Ascending aorta (tissue), 2 donors: ENCODE measurements around the gene ID2. TPM values are rescaled to one million over a fixed set of nuclear protein-coding genes. Genes with fewer than 3 reads are reported as not detected.

Experiments
- DNase-seq, 2 donors: peaks; one replicate each; pipeline ENCODE4 v3.0.0-alpha.2; 2019; ENCODE audit warnings: low spot score in 2 of 2
- H3K27ac ChIP-seq, 2 donors: fragments of 200-600 bp; sonication (generic); one replicate each; pipeline ENCODE4 v1.5.1; 2016 to 2017; ENCODE audit warnings: mild to moderate bottlenecking in 1 of 2
- H3K27me3 ChIP-seq: fragments of 200-600 bp; sonication (generic); one replicate; pipeline ENCODE4 v1.5.1; 2017
- H3K36me3 ChIP-seq, 2 donors: fragments of 200-600 bp; sonication (generic); one replicate each; pipeline ENCODE4 v1.5.1; 2016
- H3K4me1 ChIP-seq, 2 donors: fragments of 200-600 bp; sonication (generic); one replicate each; pipeline ENCODE4 v1.5.1; 2016 to 2017; ENCODE audit warnings: mild to moderate bottlenecking in 1 of 2
- H3K4me3 ChIP-seq, 2 donors: fragments of 200-600 bp; sonication (generic); one replicate each; pipeline ENCODE4 v1.5.1; 2016 to 2017; ENCODE audit warnings: mild to moderate bottlenecking in 1 of 2
- H3K9me3 ChIP-seq, 2 donors: fragments of 200-600 bp; sonication (generic); one replicate each; pipeline ENCODE4 v1.5.1; 2016
- intact Hi-C: fragments of 100-400 bp; cut with DNase I; formaldehyde crosslinking; loops from one replicate; pipeline ENCODE4 v1.15.1; 2023
- total RNA-seq: library from RNA; depleted of rRNA; stranded (reverse); fragments of >200 nt; gene quantifications from one replicate; pipeline ENCODE4 v1.1.0, GENCODE V29; 2016
- TF ChIP-seq, protein P1 (sequence below), 3 experiments: fragments of 200-600 bp in 2 of 3; fragments of 450-650 bp in 1 of 3; sonication (generic) in 2 of 3; IDR thresholded peaks; one replicate each; pipeline ENCODE4 v1.5.1; 2016 to 2019; ENCODE audit warnings: antibody characterized with exemption in 3 of 3, mild to moderate bottlenecking in 1 of 3, moderate library complexity in 1 of 3

ID2 gene
- 752 TPM for total RNA-seq

DNA sequence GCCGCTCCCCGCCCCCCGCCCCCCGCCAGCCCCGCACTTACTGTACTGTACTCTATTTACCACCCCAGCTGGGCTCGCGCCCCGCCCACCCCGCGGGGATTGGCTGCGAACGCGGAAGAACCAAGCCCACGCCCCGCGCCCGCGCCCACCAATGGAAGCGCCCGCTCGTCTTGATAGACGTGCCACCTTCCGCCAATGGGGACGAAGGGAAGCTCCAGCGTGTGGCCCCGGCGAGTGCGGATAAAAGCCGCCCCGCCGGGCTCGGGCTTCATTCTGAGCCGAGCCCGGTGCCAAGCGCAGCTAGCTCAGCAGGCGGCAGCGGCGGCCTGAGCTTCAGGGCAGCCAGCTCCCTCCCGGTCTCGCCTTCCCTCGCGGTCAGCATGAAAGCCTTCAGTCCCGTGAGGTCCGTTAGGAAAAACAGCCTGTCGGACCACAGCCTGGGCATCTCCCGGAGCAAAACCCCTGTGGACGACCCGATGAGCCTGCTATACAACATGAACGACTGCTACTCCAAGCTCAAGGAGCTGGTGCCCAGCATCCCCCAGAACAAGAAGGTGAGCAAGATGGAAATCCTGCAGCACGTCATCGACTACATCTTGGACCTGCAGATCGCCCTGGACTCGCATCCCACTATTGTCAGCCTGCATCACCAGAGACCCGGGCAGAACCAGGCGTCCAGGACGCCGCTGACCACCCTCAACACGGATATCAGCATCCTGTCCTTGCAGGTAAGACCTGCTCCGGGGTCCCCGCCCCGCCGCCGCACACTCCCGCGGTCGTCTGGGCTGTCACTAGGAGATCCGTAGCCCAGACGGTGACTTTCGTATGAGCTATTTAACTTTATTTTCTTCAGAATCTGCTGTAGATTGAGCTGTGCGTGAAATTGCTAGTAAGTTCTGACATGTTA lies at the start of gene ID2:
TSS of gene ID2 (plus strand) at position 271 of the 907 bp plus-strand sequence. CDS start at position 381, 110 bp downstream.
- H3K4me3 ChIP-seq = peak within 1 kb of the TSS; percentile 82 to 89
- TF ChIP-seq, protein P1, sequence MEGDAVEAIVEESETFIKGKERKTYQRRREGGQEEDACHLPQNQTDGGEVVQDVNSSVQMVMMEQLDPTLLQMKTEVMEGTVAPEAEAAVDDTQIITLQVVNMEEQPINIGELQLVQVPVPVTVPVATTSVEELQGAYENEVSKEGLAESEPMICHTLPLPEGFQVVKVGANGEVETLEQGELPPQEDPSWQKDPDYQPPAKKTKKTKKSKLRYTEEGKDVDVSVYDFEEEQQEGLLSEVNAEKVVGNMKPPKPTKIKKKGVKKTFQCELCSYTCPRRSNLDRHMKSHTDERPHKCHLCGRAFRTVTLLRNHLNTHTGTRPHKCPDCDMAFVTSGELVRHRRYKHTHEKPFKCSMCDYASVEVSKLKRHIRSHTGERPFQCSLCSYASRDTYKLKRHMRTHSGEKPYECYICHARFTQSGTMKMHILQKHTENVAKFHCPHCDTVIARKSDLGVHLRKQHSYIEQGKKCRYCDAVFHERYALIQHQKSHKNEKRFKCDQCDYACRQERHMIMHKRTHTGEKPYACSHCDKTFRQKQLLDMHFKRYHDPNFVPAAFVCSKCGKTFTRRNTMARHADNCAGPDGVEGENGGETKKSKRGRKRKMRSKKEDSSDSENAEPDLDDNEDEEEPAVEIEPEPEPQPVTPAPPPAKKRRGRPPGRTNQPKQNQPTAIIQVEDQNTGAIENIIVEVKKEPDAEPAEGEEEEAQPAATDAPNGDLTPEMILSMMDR (IDR thresholded peaks at IDR 0.05) = no peak
- H3K36me3 ChIP-seq = no peaks in the 10 kb centered on the region
- H3K4me1 ChIP-seq = peaks cover 0 to 10% of the 10 kb centered on the region in 2 donors
- no peaks in the 10 kb centered on the region for H3K27me3 ChIP-seq
- DNase-seq = peak; percentile 99 to 100
- peak within 1 kb of the TSS; percentile 99 to 100 for H3K27ac ChIP-seq
- no peaks in the 10 kb centered on the region for H3K9me3 ChIP-seq
- intact Hi-C loops = loop anchor here (1.0 to 5.0 kb wide), 5 partner anchors 155 to 680 kb away; partner anchors contain the start of gene KIDINS220

DNA sequence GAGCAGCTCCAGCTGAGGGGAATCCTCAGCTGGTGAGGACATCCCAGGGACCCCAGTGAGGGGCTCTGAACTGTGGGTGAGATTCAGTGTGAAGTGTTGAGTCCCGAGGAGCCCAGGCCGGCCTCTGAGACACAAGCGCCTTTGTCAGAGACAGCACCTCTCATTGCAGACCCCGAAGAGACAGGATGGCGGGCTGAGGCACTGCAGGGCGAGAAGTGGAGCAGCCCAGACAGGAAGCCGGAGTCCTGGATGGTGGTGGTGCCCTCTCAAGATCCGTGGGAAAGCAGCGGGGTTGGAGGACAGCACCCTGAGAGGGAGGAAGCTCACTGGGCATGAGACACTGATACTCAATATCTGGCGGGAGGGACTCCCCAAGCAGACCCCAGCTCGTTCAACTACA lies 49.1 kb upstream of the ID2 start:
- TF ChIP-seq, protein P1 (IDR thresholded peaks at IDR 0.05) = no peak
- Histone ChIP-seq H3K4me3 (no peak overlapping the region), H3K4me1 (no peaks in the 10 kb centered on the region), H3K36me3 (no peaks in the 10 kb centered on the region), H3K27ac (no peak overlapping the region), H3K27me3 (no peaks in the 10 kb centered on the region), H3K9me3 (no peaks in the 10 kb centered on the region)
- no peak for DNase-seq
- intact Hi-C loops = no loop called here

DNA sequence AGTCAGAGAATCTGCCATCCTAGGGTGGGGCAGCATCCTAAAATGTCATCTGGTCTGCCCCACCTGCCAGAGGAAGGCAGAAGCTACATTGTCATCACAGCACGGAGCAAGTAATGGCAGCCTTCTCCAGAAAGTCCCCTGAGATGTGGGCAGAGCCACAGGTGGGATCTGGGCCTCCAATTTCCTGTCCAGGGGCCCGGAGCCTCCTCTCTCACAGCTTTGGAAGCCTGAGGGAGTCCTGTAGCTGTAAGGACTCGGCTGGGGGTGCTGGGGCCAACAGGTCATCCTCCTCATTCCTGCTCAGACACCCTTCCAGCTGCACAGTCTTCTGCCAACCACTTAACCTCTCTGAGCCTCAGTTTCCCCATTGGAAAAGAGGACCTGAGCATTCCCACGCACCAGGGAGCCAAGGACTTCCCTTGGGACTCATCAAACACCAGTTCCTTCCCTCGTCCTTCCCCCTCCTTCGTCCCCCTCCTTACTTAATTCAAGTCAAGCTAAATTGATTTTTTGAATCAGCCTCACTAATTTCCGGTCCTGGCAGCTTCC lies 48.6 kb upstream of the ID2 start:
- Histone ChIP-seq H3K4me1 (no peaks in the 10 kb centered on the region), H3K36me3 (no peaks in the 10 kb centered on the region), H3K4me3 (no peak overlapping the region), H3K27me3 (no peaks in the 10 kb centered on the region), H3K27ac (no peak overlapping the region), H3K9me3 (no peaks in the 10 kb centered on the region)
- intact Hi-C loops = no loop called here
- TF ChIP-seq, protein P1 (IDR thresholded peaks at IDR 0.05) = no peak
- DNase-seq = no peak

GRCh38 chr2:8633735-8634313 lies 48.0 kb upstream of the ID2 start:
- no peaks in the 10 kb centered on the region for H3K27me3 ChIP-seq
- intact Hi-C loops = no loop called here
- TF ChIP-seq, protein P1 (IDR thresholded peaks at IDR 0.05) = no peak
- H3K27ac ChIP-seq = no peak overlapping the region
- H3K9me3 ChIP-seq = no peaks in the 10 kb centered on the region
- DNase-seq = no peak
- H3K4me3 ChIP-seq = no peak overlapping the region
- H3K36me3 ChIP-seq = no peaks in the 10 kb centered on the region
- H3K4me1 ChIP-seq = no peaks in the 10 kb centered on the region

- DNase-seq = no peak
- no peaks in the 10 kb centered on the region for H3K4me1 ChIP-seq
- intact Hi-C loops = no loop called here
These were observed 47.2 kb upstream of the ID2 start for GRCh38 chr2:8634466-8635172.

More at GRCh38 chr2:8634466-8635172, 47.2 kb upstream of the ID2 start:
- Histone ChIP-seq H3K4me3 (no peak overlapping the region), H3K36me3 (no peaks in the 10 kb centered on the region), H3K27ac (no peak overlapping the region), H3K27me3 (no peaks in the 10 kb centered on the region), H3K9me3 (no peaks in the 10 kb centered on the region)
- TF ChIP-seq, protein P1 (IDR thresholded peaks at IDR 0.05) = no peak
